Ovary (tissue), 9 donors: ENCODE measurements around the gene BICDL2. TPM values are rescaled to one million over a fixed set of nuclear protein-coding genes. Genes with fewer than 3 reads are reported as not detected.
A peak's percentile ranks its signal among the peaks of the same experiment; 100 is the strongest.

ENCODE experiments used
- DNase-seq, 5 donors: peaks; one replicate each; pipeline ENCODE4 v3.0.0-alpha.2; 2019 to 2020
- H3K27ac ChIP-seq, 2 donors: fragments of 200-600 bp; one replicate each; pipeline versions ENCODE4 v1.5.1 to v1.8.0; 2019 to 2022
- H3K27me3 ChIP-seq: fragments of 200-600 bp; one replicate; pipeline ENCODE4 v1.8.0; 2022
- H3K36me3 ChIP-seq: fragments of 200-600 bp; sonication (generic); one replicate; pipeline ENCODE4 v1.5.1; 2019
- H3K4me1 ChIP-seq: one replicate; pipeline ENCODE4 v1.8.1; 2013; ENCODE audit warnings: mild to moderate bottlenecking, moderate library complexity; ENCODE audit not compliant: insufficient read depth
- H3K4me3 ChIP-seq: fragments of 200-600 bp; sonication (generic); one replicate; pipeline ENCODE4 v1.5.1; 2017
- H3K9me3 ChIP-seq, 2 donors: fragments of 200-600 bp in 1 of 2; sonication (generic) in 1 of 2; one replicate each; pipeline versions ENCODE4 v1.5.1 to v1.8.1; 2013 to 2019; ENCODE audit warnings: mild to moderate bottlenecking in 1 of 2, moderate library complexity in 1 of 2
- CTCF ChIP-seq, 3 donors: fragments of 450-650 bp in 2 of 3; fragments of 200-600 bp in 1 of 3; IDR thresholded peaks; one replicate each; pipeline versions ENCODE4 v1.5.1 to v1.8.0; 2016 to 2022; ENCODE audit warnings: antibody characterized with exemption in 3 of 3, mild to moderate bottlenecking in 1 of 3
- EP300 ChIP-seq: sonication (generic); formaldehyde crosslinking; IDR thresholded peaks from one replicate; pipeline ENCODE4 v1.6.1; 2017; ENCODE audit warnings: antibody characterized with exemption
- POLR2A ChIP-seq: fragments of 450-650 bp; IDR thresholded peaks from one replicate; pipeline ENCODE4 v1.6.1; 2017; ENCODE audit warnings: antibody characterized with exemption, mild to moderate bottlenecking, moderate library complexity
- WGBS, 3 donors: extraction: QIAGEN DNeasy Blood & Tissue Kit in 1 of 3; methylation state at CpG; one replicate each; pipeline versions ENCODE4 v1.1.5 to v1.1.7; 2013 to 2017; 5-methylcytosine and 5-hydroxymethylcytosine counted together
- intact Hi-C, 4 donors: fragments of 100-400 bp; cut with DNase I; formaldehyde crosslinking; loops; one replicate each; pipeline versions ENCODE4 v1.11.0 to v1.15.1; 2022 to 2023
- polyA plus RNA-seq, 2 donors: library from polyadenylated mRNA; stranded (reverse); fragments of 200-250 nt in 1 of 2; fragments of 350-450 nt in 1 of 2; fragmentation: Illumina TruSeq in 1 of 2; extraction: RNeasy Lipid Tissue Mini Kit (QIAGEN cat#74804) in 1 of 2; gene quantifications; one replicate each; pipeline ENCODE4 v1.2.3, GENCODE V29; 2013 to 2014
- total RNA-seq, 7 donors: library from RNA; depleted of rRNA in 2 of 7; stranded (reverse); fragments of >200 nt in 2 of 7; fragmentation: NEBNext Ultra II Directional in 3 of 7; extraction: Animal tissue kit (Norgen Biotek cat#: 25700) in 3 of 7; gene quantifications; one replicate each; pipeline versions ENCODE4 v1.1.0 to v1.2.4, GENCODE V29; 2016 to 2023
- donor health status: DM: no; HTN: no; CAD: no; lungs with moderate emphysema.
- donor health status: DM: no; HTN: no; CAD: no.
- donor health status: Bipolar disorder and iron deficiency.
- donor health status: DM: yes; HTN: yes; CAD: no.
- donor health status: DM: no; HTN: no; CAD: no.
- donor health status: DM: yes; HTN: yes; CAD: no.

Gene BICDL2
- total and polyA plus RNA-seq, 9 donors, result 0.02 to 21.9 (median 1.3) TPM; not detected in 3

GRCh38 chr16:3004781-3005284 lies 31.9 kb downstream of the BICDL2 start:
- intact Hi-C loops, result no loop called here
- H3K9me3 ChIP-seq, result no peaks in the 10 kb centered on the region
- H3K27me3 ChIP-seq, result peaks cover 8% of the 10 kb centered on the region
- DNase-seq, result no peak
- TF ChIP-seq POLR2A, result no peak
- TF ChIP-seq CTCF (IDR thresholded peaks at IDR 0.05), result no peak
- no peak for TF ChIP-seq EP300
- H3K27ac ChIP-seq, result no peak overlapping the region
- H3K4me3 ChIP-seq, result no peak overlapping the region
- H3K4me1 ChIP-seq, result no peaks in the 10 kb centered on the region
- WGBS, 3 donors, result 7 to 8% (median 8%) methylated on average over 20 to 25 of the region's 25 CpGs
- no peaks in the 10 kb centered on the region for H3K36me3 ChIP-seq

DNA sequence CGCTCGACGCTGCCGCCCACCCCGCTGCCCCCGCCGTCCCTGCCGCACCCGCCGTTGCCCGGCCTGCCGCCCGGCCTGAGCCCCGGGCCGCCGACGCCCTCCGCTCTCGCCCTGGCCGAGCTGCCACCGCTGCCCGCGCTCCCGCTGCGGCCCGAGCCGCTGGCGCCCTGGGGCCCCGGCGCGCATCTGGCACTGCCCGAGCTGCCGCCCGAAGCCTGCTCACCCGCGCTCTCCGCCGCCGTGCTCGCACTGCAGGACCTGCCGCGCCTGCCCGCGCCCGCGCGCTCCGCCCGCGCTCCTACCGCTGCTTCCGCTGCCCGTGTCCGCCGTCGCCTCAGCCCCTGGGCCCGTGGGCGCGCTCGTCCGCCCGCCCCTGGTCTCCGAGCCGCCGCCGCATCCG lies 32.4 kb downstream of the BICDL2 start:
- 0 to 1% methylated on average over 35 to 64 of the region's 67 CpGs; no CpG with 5 or more reads in 1 of the 3 donors for WGBS, 3 donors
- H3K36me3 ChIP-seq, result no peaks in the 10 kb centered on the region
- no peak overlapping the region for H3K4me3 ChIP-seq
- H3K27ac ChIP-seq, result no peak overlapping the region
- H3K27me3 ChIP-seq, result peaks cover 8% of the 10 kb centered on the region
- no peaks in the 10 kb centered on the region for H3K9me3 ChIP-seq
- H3K4me1 ChIP-seq, result no peaks in the 10 kb centered on the region
- TF ChIP-seq CTCF (IDR thresholded peaks at IDR 0.05), result no peak
- TF ChIP-seq POLR2A, result no peak
- no peak for TF ChIP-seq EP300
- no peak for DNase-seq
- intact Hi-C loops, result no loop called here

GRCh38 chr16:3003582-3004270 lies 33.0 kb downstream of the BICDL2 start:
- no peak overlapping the region for H3K4me3 ChIP-seq

DNA sequence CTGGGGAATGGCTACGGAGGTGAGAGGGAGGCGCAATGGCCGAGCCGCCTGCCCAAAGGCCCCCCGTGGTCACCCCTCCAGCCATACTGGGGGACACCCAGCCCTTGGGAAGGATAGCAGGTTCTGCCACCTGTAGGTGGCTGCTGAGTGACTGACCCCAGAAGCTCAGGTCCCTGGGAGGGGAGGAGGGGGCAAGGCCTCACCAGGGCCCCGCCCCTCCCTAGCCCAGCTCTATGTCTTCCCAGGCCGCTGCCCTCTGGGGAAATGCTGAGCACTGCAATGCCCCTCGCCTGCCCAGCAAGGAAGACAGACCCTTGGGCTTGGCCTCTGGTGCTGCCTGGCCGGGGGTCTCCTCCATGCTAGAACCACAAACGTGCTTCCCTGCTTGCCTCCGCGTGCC lies 35.4 kb downstream of the BICDL2 start:
- TF ChIP-seq EP300, result no peak
- H3K27ac ChIP-seq, result no peak overlapping the region
- WGBS, 3 donors, result 53 to 60% (median 58%) methylated on average over 11 to 12 of the region's 12 CpGs
- DNase-seq, result no peak
- no peak overlapping the region for H3K4me3 ChIP-seq
- H3K9me3 ChIP-seq, result no peaks in the 10 kb centered on the region
- intact Hi-C loops, result no loop called here
- H3K36me3 ChIP-seq, result no peaks in the 10 kb centered on the region
- H3K4me1 ChIP-seq, result no peaks in the 10 kb centered on the region
- H3K27me3 ChIP-seq, result peaks cover 5% of the 10 kb centered on the region

More at GRCh38 chr16:3003582-3004270, 33.0 kb downstream of the BICDL2 start:
- Histone ChIP-seq H3K27ac (no peak overlapping the region), H3K36me3 (no peaks in the 10 kb centered on the region), H3K4me1 (no peaks in the 10 kb centered on the region), H3K27me3 (peaks cover 8% of the 10 kb centered on the region), H3K9me3 (no peaks in the 10 kb centered on the region)
- intact Hi-C loops, result no loop called here
- peak; percentile 85 to 92 (median 86) for DNase-seq
- WGBS, 3 donors, result 5 to 11% (median 9%) methylated on average over 31 to 58 of the region's 58 CpGs
- TF ChIP-seq CTCF (IDR thresholded peaks at IDR 0.05) (peak in 1 of 3 donors; percentile 52), EP300 (no peak)

DNA sequence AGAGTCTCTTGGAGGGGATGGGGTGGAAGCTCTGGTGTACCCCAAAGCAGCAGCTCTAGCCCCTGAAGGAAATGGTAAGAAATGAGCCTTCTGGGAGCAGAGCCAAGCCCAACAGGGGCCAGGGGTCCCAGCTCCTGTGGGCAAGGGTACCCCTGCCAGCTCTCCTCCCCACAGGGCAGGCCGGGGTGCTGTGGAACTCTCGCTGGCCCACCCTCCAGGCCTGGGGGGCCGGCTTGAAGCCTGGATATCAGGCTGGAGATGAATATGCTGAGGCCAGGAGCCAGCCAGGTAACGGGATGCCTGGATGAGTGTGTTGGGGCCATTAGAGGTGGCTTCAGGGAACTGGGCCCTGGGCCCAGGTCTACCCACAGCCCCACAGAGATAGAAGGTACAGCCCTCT lies 36.2 kb downstream of the BICDL2 start:
- H3K4me1 ChIP-seq, result no peaks in the 10 kb centered on the region
- 65 to 79% (median 68%) methylated on average over 4 of the region's 4 CpGs for WGBS, 3 donors
- intact Hi-C loops, result no loop called here
- no peak for TF ChIP-seq POLR2A
- no peak for TF ChIP-seq EP300
- TF ChIP-seq CTCF (IDR thresholded peaks at IDR 0.05), result no peak
- DNase-seq, result no peak
- no peak overlapping the region for H3K27ac ChIP-seq
- H3K36me3 ChIP-seq, result no peaks in the 10 kb centered on the region
- H3K4me3 ChIP-seq, result no peak overlapping the region
- peaks cover under 1% of the 10 kb centered on the region for H3K27me3 ChIP-seq
- H3K9me3 ChIP-seq, result no peaks in the 10 kb centered on the region
